Measurements from ENCODE around the gene PRF1.
A peak's percentile ranks its signal among the peaks of the same experiment; 100 is the strongest.

PRF1 gene

GRCh38 chr10:70575874-70576802 lies 26.4 kb downstream of the PRF1 start:
- DNase-seq: peak; percentile 81 to 83

DNA sequence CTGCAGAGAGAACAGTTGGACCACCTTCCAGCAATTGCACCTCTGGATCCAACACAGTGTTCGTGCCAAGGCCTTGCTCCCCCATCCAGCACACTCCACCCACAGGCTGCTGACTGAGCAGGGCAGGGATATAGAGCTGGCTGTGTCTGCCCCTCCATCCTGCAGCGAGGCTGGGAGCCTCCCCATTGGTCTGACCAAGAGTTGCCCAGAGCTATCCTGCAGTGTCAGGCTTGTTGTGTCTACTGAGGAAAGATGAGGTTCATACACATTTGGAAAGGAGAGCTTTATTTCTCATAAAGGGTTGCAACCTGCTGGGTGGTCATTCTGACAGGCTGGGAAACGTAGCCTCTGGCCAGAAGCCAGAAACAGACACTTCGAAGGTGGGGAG lies 27.1 kb downstream of the PRF1 start:
- DNase-seq: no peak

DNA sequence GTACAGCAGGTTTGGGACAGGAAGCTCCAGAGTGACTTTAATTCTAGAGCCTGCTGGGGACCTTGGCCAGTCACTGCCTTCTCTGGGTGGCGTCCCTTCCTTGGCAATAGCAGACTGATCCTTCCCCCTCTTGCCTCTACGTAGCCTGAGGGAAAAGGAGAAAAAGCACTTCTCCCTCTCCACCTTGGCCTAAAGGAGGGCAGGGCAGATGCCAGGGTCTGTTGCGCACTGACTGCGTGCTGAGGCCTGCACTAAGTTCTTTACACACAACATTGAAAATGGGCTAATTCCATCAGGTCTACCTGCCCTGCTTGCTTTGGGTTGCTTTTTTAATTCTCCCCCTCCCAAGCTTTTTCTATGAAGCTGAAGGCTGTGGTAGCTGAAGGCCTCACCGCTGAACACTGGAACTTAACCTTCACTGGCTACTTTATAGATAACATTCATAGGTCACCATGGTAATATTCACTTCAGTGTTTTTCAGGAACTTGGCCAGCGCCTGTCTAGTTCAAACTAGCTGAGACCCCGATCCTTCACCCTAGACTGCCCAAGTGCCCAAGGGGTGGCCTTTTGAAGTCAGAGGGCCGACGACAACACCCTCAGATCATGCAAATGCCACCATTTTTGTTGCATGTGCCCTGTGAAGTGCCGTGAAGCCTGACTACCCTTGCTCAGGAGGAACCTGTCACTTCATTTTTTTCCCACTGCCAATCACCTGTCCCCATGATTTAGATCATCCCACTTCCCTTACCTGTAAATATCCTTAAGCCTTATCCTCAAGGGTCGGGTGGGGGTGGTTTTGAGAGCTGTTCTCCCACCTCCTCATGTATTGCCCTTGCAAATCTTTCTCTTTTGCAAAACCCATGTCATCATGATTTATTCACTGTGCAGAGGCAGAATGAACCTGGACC lies 28.7 kb downstream of the PRF1 start:
- no peak for DNase-seq

GRCh38 chr10:70571636-70572439 lies 30.7 kb downstream of the PRF1 start:
- no peak for DNase-seq

DNA sequence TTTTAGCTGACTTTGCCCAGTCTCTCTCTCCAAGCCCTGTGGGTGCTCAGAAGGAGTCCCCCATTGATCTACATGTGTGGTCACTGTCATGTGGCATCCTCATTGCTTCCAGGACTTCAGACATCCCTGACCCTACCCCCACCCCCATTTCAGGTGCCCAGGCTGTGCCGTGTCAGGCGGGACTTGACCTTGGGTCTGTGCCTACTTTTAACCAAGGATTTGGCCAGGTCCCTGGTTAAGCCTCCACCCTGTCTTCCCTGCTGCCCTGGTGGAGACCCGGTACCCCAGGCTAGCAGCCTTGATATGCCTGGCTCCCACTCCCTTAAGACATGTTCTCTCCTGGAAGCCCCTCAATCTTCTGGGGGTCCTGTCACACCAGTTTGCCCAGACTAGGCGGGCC lies 31.3 kb downstream of the PRF1 start:
- DNase-seq: no peak

GRCh38 chr10:70568781-70569495 lies 33.6 kb downstream of the PRF1 start:
- no peak for DNase-seq

DNA sequence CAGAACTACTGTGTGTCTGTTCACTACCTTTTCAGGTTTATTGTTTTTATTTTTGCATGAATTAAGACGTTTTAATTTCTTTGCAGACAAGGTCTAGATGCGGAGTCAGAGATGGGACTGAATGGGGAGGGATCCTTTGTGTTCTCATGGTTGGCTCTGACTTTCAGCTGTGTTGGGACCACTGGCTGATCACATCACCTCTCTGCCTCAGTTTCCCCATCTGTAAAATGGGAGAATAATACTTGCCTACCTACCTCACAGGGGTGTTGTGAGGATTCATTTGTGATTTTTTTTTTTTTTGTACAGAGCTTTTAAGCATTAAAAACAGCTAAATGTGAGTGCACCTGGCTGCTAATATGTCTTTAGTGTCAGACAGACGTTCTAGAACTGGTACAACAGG lies 34.4 kb downstream of the PRF1 start:
- no peak for DNase-seq

DNA sequence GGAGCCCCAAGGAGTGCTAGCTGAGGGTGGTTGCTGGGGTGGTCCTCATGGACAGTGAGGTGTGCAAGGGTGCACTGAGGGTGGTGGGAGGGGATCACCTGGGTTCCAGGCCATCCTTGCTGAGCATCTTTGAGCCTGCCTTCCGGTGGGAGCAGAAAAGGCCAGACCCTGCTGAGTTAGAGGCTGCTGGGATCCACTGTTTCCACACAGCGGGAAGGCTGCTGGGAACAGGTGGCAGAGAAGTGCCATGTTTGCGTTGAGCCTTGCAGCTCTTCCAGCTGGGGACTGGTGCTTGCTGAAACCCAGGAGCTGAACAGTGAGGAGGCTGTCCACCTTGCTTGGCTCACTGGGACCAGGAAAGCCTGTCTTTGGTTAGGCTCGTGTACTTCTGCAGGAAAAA lies 34.9 kb downstream of the PRF1 start:
- DNase-seq: no peak

DNA sequence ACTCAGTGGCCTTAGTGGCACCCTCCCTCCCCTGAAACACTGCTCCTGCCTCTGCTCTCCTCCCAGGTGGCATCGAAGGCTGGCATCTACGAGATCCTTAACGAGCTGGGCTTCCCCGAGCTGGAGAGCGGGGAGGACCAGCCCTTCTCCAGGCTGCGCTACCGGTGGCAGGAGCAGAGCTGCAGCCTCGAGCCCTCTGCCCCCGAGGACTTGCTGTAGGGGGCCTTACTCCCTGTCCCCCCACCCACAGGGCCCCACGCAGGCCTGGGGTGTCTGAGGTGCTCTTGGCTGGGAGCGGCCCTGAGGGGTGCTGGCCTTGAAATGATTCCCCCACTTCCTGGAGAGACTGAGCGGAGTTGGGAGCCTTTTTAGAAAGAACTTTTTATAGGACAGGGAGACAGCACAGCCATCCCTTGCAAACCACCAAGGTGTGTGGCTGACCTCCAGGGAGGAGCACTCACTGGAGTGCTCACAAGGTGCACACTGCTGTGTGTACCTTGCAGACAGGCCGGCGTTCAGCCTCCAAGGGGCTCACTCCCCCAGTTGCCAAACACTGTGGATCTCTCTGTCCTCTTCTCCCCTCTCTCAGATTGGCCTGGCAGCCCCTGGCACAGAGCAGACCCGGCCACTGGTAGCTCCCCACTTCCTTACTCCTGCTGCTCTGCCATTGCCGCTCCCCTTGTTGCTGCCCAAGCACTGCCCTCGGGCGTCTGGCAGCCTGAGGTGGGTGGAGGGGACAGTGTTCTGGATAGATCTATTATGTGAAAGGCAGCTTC lies 35.8 kb downstream of the PRF1 start:
- no peak for DNase-seq

GRCh38 chr10:70565556-70566514 lies 36.7 kb downstream of the PRF1 start:
- DNase-seq: peak; percentile 17 to 48

GRCh38 chr10:70564901-70565351 lies 37.6 kb downstream of the PRF1 start:
- peak in 1 of 2 experiments; percentile 19 for DNase-seq

DNA sequence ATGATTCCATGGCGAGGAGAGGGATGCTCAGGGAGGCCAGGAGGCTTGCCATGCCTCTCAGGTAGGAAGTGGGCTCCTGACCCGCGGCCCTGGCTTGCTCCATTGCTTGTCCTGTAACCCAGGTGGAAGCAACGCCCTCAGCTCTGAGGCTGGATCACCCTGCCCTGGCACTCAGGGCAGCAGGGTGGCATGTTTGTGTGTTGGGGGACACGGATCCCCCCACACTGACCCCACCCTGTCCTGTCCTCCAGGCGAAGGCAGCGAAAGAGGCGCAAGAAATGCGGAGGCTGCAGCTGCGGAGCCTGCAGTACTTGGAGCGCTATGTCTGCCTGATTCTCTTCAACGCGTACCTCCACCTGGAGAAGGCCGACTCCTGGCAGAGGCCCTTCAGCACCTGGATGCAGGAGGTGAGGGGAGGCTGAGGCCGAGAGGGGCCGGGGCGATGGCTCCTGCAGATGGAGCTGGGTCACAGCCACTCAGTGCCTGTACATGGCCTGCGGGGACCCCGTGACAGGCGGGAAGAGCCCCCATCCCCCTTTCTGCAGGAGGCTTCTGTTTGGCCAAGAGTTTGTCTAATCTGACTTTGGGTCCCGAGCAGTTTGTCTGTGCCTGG lies 38.3 kb downstream of the PRF1 start:
- DNase-seq: no peak

- no peak for DNase-seq
These were observed 39.3 kb downstream of the PRF1 start for GRCh38 chr10:70563230-70563629.

- no peak for DNase-seq
These were observed 40.3 kb downstream of the PRF1 start for GRCh38 chr10:70562036-70562755.

GRCh38 chr10:70561558-70561957 lies 41.0 kb downstream of the PRF1 start:
- no peak for DNase-seq

DNA sequence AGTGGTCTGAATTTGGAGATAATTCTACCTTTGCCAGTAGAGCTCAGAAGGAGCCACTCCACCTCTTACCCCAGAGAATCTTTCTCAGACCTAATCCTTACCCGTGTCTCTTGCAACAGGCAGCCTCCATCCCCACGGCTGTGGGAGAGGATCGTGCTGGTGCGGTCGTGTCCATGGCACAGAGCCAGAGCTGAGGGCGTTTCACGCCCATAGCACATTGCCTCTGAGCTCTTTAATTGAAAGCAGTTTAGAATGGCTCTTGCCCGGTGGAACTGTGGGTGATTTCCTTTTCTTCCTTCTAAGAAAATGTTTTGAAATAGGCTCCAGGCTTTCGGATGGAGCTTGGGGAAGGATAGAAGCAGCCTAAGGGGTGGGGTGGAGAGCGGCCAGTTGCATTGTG lies 41.5 kb downstream of the PRF1 start:
- no peak for DNase-seq

- no peak for DNase-seq
These were observed 42.0 kb downstream of the PRF1 start for GRCh38 chr10:70560511-70560941.

- no peak for DNase-seq
These were observed 42.7 kb downstream of the PRF1 start for GRCh38 chr10:70559861-70560260.

Measured in Kasumi-1 (cell line).